Small intestine (tissue), 7 donors: ENCODE results near the gene TCN1. TPM values are rescaled to one million over a fixed set of nuclear protein-coding genes. Genes with fewer than 3 reads are reported as not detected.

Source experiments
- DNase-seq, 2 donors: peaks; one replicate each; pipeline versions ENCODE4 v3.0.0 to v3.0.0-alpha.2; 2013
- FAIRE-seq: peaks from 2 replicates; lab custom pipeline; 2012; peaks lifted over from hg19 to GRCh38; lab: Jason Lieb, UNC
- H3K27ac ChIP-seq, 3 donors: one replicate each; pipeline ENCODE4 v1.5.1; 2013; ENCODE audit warnings: low read length in 2 of 3, mild to moderate bottlenecking in 2 of 3, control low read depth in 1 of 3, inconsistent platforms in 1 of 3, low read depth in 1 of 3, moderate library complexity in 1 of 3
- H3K27me3 ChIP-seq, 3 donors: one replicate each; pipeline ENCODE4 v1.6.1; 2013; ENCODE audit warnings: low read length in 3 of 3, inconsistent platforms in 1 of 3; ENCODE audit not compliant: control insufficient read depth in 3 of 3, insufficient read depth in 3 of 3
- H3K36me3 ChIP-seq, 3 donors: one replicate each; pipeline ENCODE4 v1.6.1; 2013; ENCODE audit warnings: low read length in 3 of 3, inconsistent platforms in 1 of 3, low read depth in 1 of 3, mild to moderate bottlenecking in 1 of 3, moderate library complexity in 1 of 3; ENCODE audit not compliant: control insufficient read depth in 3 of 3, insufficient read depth in 2 of 3
- H3K4me1 ChIP-seq, 3 donors: one replicate each; pipeline ENCODE4 v1.6.1; 2013; ENCODE audit warnings: low read length in 2 of 3, inconsistent platforms in 1 of 3, low read depth in 1 of 3, mild to moderate bottlenecking in 1 of 3, moderate library complexity in 1 of 3; ENCODE audit not compliant: control insufficient read depth in 3 of 3, insufficient read depth in 2 of 3
- H3K4me3 ChIP-seq, 3 donors: one replicate each; pipeline ENCODE4 v1.5.1; 2013; ENCODE audit warnings: low read length in 3 of 3, control low read depth in 1 of 3, inconsistent platforms in 1 of 3, low read depth in 1 of 3, mild to moderate bottlenecking in 1 of 3, moderate library complexity in 1 of 3
- H3K9me3 ChIP-seq, 2 donors: one replicate each; pipeline ENCODE4 v1.6.1; 2013; ENCODE audit warnings: low read depth in 1 of 2, low read length in 1 of 2; ENCODE audit not compliant: control insufficient read depth in 2 of 2, insufficient read depth in 1 of 2
- WGBS, 3 donors: extraction: QIAGEN DNeasy Blood & Tissue Kit; methylation state at CpG; one replicate each; pipeline ENCODE4 v1.1.7; 2013; 5-methylcytosine and 5-hydroxymethylcytosine counted together
- polyA plus RNA-seq, 4 donors: library from polyadenylated mRNA; stranded (reverse) in 3 of 4; unstranded in 1 of 4; fragments of 200-250 nt in 3 of 4; fragments of 120-200 nt in 1 of 4; gene quantifications; one replicate each; pipeline versions ENCODE4 v1.2.1 to v1.2.3, GENCODE V29; 2013
- donor health status: healthy with polysubstance abuse.
- donor health status: control.
- donor health status: control.
- donor health status: Bipolar disorder and iron deficiency.
- donor health status: healthy.

TCN1 gene
- polyA plus RNA-seq, 4 donors: 0.03 to 1.9 TPM; not detected in 2

DNA sequence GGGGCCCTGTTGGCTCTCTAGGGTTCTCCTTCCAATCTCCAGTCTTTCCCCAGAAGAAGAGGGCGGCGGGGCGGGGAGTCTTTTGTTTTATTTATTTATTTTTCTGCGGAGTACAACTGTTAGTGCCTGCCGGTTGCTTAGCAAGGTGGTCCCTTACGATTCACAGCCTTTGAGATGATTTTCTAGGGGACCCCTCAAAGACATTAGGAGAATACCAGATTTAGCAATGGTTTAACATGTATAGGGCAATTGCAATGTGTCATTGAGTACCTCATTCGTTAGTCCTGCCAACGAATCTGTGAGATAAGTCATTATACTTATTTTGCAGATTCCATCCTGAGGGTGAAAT, 55.4 kb downstream of the TCN1 start:
- Histone ChIP-seq H3K9me3 (no peaks in the 10 kb centered on the region), H3K36me3 (peaks cover 2 to 10% (median 6%) of the 10 kb centered on the region in 3 donors), H3K4me3 (peak overlapping the region; percentile 4 to 76 (median 60)), H3K27ac (peak overlapping the region; percentile 84 to 95 (median 91)), H3K27me3 (no peaks in the 10 kb centered on the region), H3K4me1 (peaks cover 0 to 14% (median 2%) of the 10 kb centered on the region in 3 donors)
- WGBS, 3 donors: 2 to 10% (median 8%) methylated on average over 8 of the region's 8 CpGs
- DNase-seq (no peak), FAIRE-seq (no peak)

- H3K27ac ChIP-seq: peak within 1 kb of the TSS; percentile 84 to 95 (median 91)
- no peak for FAIRE-seq
These were observed 55.9 kb downstream of the TCN1 start, which contains the start of gene MRPL16 for GRCh38 chr11:59810189-59810910. TSS of gene MRPL16 (minus strand) at chr11:59810778. CDS start at chr11:59810658, 120 bp downstream.

DNA sequence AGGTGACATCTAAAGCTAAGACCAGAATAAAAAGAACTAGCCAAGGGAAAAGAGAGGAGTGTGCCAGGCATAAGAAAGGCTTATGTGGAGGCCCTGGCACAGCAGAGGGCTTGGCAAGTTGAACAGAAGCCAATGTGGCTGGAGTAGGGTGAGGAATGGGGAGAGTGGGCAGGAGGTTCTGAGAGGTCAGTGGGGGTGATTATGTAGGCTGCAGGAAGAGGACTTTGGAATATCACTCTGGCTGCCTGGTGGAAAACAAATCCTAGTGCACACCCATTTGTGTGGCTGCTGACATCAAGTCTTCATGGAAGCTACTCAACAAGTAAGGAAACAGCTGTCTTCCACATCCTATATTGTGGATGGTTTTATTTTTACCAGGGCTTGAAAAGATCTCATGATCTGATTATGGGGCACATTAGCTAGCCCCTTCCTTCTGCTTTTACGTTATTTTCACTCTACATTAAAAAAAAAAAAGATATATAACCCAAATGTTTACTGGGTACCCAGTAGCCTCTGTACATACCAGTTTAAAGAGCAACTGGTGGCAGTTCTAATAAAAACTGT, 59.2 kb downstream of the TCN1 start:
- no peak for FAIRE-seq
- peaks cover 9 to 25% (median 11%) of the 10 kb centered on the region in 3 donors for H3K36me3 ChIP-seq
- DNase-seq: peak; percentile 28 to 73

More at GRCh38 chr11:59810189-59810910, 55.9 kb downstream of the TCN1 start, which contains the start of gene MRPL16:
- peaks cover 4 to 12% (median 9%) of the 10 kb centered on the region in 3 donors for H3K36me3 ChIP-seq
- H3K4me1 ChIP-seq: peaks cover 0 to 14% (median 2%) of the 10 kb centered on the region in 3 donors
- no peaks in the 10 kb centered on the region for H3K27me3 ChIP-seq
- peak within 1 kb of the TSS; percentile 48 to 76 (median 60) for H3K4me3 ChIP-seq
- WGBS, 3 donors: 0 to 1% (median 1%) methylated on average over 53 to 54 of the region's 54 CpGs
- DNase-seq: peak; percentile 97
- no peaks in the 10 kb centered on the region for H3K9me3 ChIP-seq

GRCh38 chr11:59804061-59804460, 62.2 kb downstream of the TCN1 start:
- no peaks in the 10 kb centered on the region for H3K27me3 ChIP-seq
- DNase-seq (no peak), FAIRE-seq (no peak)
- 91 to 95% (median 95%) methylated on average over 2 of the region's 2 CpGs for WGBS, 3 donors
- H3K4me1 ChIP-seq: peaks cover 0 to 38% (median 2%) of the 10 kb centered on the region in 3 donors
- H3K9me3 ChIP-seq: no peaks in the 10 kb centered on the region
- no peak overlapping the region for H3K4me3 ChIP-seq
- H3K36me3 ChIP-seq: peaks cover 9 to 34% (median 13%) of the 10 kb centered on the region in 3 donors
- no peak overlapping the region for H3K27ac ChIP-seq

More for the DNA sequence above, 59.2 kb downstream of the TCN1 start:
- Histone ChIP-seq H3K9me3 (no peaks in the 10 kb centered on the region), H3K27me3 (no peaks in the 10 kb centered on the region), H3K4me1 (peaks cover 0 to 20% (median 2%) of the 10 kb centered on the region in 3 donors), H3K27ac (peak overlapping the region in 1 of 3 donors; percentile 57), H3K4me3 (no peak overlapping the region)
- 44 to 73% (median 67%) methylated on average over 1 of the region's 1 CpG for WGBS, 3 donors

Other genes starting within 250 kb of the TCN1 start
- gene PATL1, start 197.4 kb downstream of the TCN1 start, polyA plus RNA-seq: 10 to 100 TPM; 14.5 to 36.2 (median 19.0) TPM
- not detected for gene OR10V1, start 152.6 kb downstream of the TCN1 start, polyA plus RNA-seq
- gene STX3, start 111.1 kb downstream of the TCN1 start, polyA plus RNA-seq: 10 to 100 TPM; 34.9 to 91.8 (median 60.8) TPM
- gene MRPL16, start 55.7 kb downstream of the TCN1 start, polyA plus RNA-seq: 100 to 1,000 TPM in 1 of 4 donors, 10 to 100 TPM in 3; 41.1 to 113 (median 58.6) TPM
- gene CBLIF, start 21.0 kb downstream of the TCN1 start, polyA plus RNA-seq: 1 to 10 TPM in 1 of 4 donors, under 1 TPM in 1, not detected in 2; 0.13 to 2.1 TPM
- not detected for gene OOSP3, start 12.3 kb upstream of the TCN1 start, polyA plus RNA-seq
- not detected for gene OOSP1, start 71.9 kb upstream of the TCN1 start, polyA plus RNA-seq
- under 1 TPM in 1 of 4 donors, not detected in 3; 0.09 TPM for gene OOSP4A, start 97.5 kb upstream of the TCN1 start, polyA plus RNA-seq
- gene OOSP4B, start 150.7 kb upstream of the TCN1 start, polyA plus RNA-seq: not detected
- gene OOSP2, start 173.9 kb upstream of the TCN1 start, polyA plus RNA-seq: not detected
- under 1 TPM in 1 of 4 donors, not detected in 3; 0.38 TPM for gene MS4A3, start 190.2 kb upstream of the TCN1 start, polyA plus RNA-seq
- under 1 TPM in 3 of 4 donors, not detected in 1; 0.01 to 0.81 (median 0.45) TPM for gene MS4A2, start 222.2 kb upstream of the TCN1 start, polyA plus RNA-seq